Neural cell (in vitro differentiated cells): Measurements from ENCODE around the gene COQ4. TPM values are rescaled to one million over a fixed set of nuclear protein-coding genes. Genes with fewer than 3 reads are reported as not detected.
A peak's percentile ranks its signal among the peaks of the same experiment; 100 is the strongest.
"Not testable (repeated sequence)": the region's sequence is repeated elsewhere in the genome, so short reads cannot be mapped to it uniquely, and the experiment has no call there.

ENCODE experiments used
- H2AFZ ChIP-seq: fragments of 200-600, 300-800 bp; sonication (generic), shearing (Covaris generic); 2 replicates; pipeline ENCODE4 v1.6.0; 2014; ENCODE audit warnings: low read depth, mild to moderate bottlenecking, antibody characterized with exemption, low read length, moderate library complexity
- H3F3A ChIP-seq: fragments of 200-600 bp; shearing (Covaris generic); 2 replicates; pipeline ENCODE4 v1.6.1; 2016; ENCODE audit warnings: mild to moderate bottlenecking, moderate library complexity, mixed read lengths, antibody characterized with exemption, low read length; ENCODE audit not compliant: insufficient read depth, poor library complexity, severe bottlenecking
- H3K27ac ChIP-seq: fragments of 200-600, 300-800 bp; sonication (generic), shearing (Covaris generic); 2 replicates; pipeline ENCODE4 v1.5.1; 2014; ENCODE audit warnings: mild to moderate bottlenecking, low read length, moderate library complexity
- H3K27me3 ChIP-seq: fragments of 300-800, 200-600 bp; sonication (generic), shearing (Covaris generic); 2 replicates; pipeline ENCODE4 v1.6.0; 2014; ENCODE audit warnings: mild to moderate bottlenecking, low read depth, low read length, moderate library complexity; ENCODE audit not compliant: insufficient read depth
- H3K36me3 ChIP-seq: fragments of 300-800, 200-600 bp; sonication (generic), shearing (Covaris generic); 2 replicates; pipeline ENCODE4 v1.5.1; 2014; ENCODE audit warnings: mild to moderate bottlenecking, antibody characterized with exemption, low read length, moderate library complexity; ENCODE audit not compliant: insufficient read depth
- H3K4me2 ChIP-seq: fragments of 300-800, 200-600 bp; sonication (generic), shearing (Covaris generic); 2 replicates; pipeline ENCODE4 v1.6.0; 2014; ENCODE audit warnings: mild to moderate bottlenecking, low read length
- H3K4me3 ChIP-seq: fragments of 300-800, 200-600 bp; sonication (generic), shearing (Covaris generic); 2 replicates; pipeline ENCODE4 v1.5.1; 2014; ENCODE audit warnings: mild to moderate bottlenecking, low read length, moderate library complexity
- H3K79me2 ChIP-seq: fragments of 200-600 bp; shearing (Covaris generic); replicated peaks from 2 replicates; pipeline ENCODE4 v1.6.0; 2014; ENCODE audit warnings: mild to moderate bottlenecking, low read length, moderate library complexity; ENCODE audit not compliant: insufficient read depth
- H3K9ac ChIP-seq: fragments of 300-800, 200-600 bp; sonication (generic), shearing (Covaris generic); 2 replicates; pipeline ENCODE4 v1.6.1; 2016; ENCODE audit warnings: mild to moderate bottlenecking, low read length, mixed read lengths
- H3K9me2 ChIP-seq: fragments of 200-600 bp; shearing (Covaris generic); 2 replicates; pipeline ENCODE4 v1.6.1; 2016; ENCODE audit warnings: mild to moderate bottlenecking, low read length, mixed read lengths; ENCODE audit not compliant: insufficient read depth
- H3K9me3 ChIP-seq: fragments of 200-600, 300-800 bp; sonication (generic), shearing (Covaris generic); 2 replicates; pipeline ENCODE4 v1.6.1; 2016; ENCODE audit warnings: mild to moderate bottlenecking, mixed run types, low read length, moderate library complexity, mixed read lengths
- H4K20me1 ChIP-seq: fragments of 200-600 bp; shearing (Covaris generic); 2 replicates; pipeline ENCODE4 v1.6.1; 2016; ENCODE audit warnings: mild to moderate bottlenecking, mixed run types; ENCODE audit not compliant: insufficient read depth
- EP300 ChIP-seq: fragments of 450-650 bp; conservative IDR thresholded peaks from 2 replicates; pipeline ENCODE4 v1.6.1; 2014; ENCODE audit warnings: antibody characterized with exemption, mild to moderate bottlenecking, moderate library complexity; ENCODE audit not compliant: poor library complexity, severe bottlenecking
- EZH2 ChIP-seq: fragments of 200-600, 300-800 bp; shearing (Covaris generic), sonication (generic); IDR thresholded peaks from 2 replicates; pipeline ENCODE4 v1.6.1; 2014; ENCODE audit warnings: antibody characterized with exemption, low read length, borderline replicate concordance, mild to moderate bottlenecking; ENCODE audit not compliant: insufficient read depth, poor library complexity, severe bottlenecking
- MXI1 ChIP-seq: fragments of 450-650 bp; conservative IDR thresholded peaks from 2 replicates; pipeline ENCODE4 v1.6.1; 2014; ENCODE audit warnings: antibody characterized with exemption, mild to moderate bottlenecking; ENCODE audit not compliant: poor library complexity, severe bottlenecking
- POLR2AphosphoS5 ChIP-seq: IDR thresholded peaks from 2 replicates; pipeline ENCODE4 v1.6.1; 2012
- RAD21 ChIP-seq: fragments of 450-650 bp; conservative IDR thresholded peaks from 2 replicates; pipeline ENCODE4 v1.6.1; 2014; ENCODE audit warnings: antibody characterized with exemption, mild to moderate bottlenecking, moderate library complexity
- TAF1 ChIP-seq: IDR thresholded peaks from 2 replicates; pipeline ENCODE4 v1.6.1; 2012; ENCODE audit warnings: low read depth
- polyA plus RNA-seq: library from polyadenylated mRNA; depleted of rRNA; stranded (reverse); fragments of >200 nt; gene quantifications from 2 replicates; pipeline ENCODE4 v1.2.3, GENCODE V29; 2014
- TF ChIP-seq, protein P1 (sequence below): fragments of 450-650 bp; IDR thresholded peaks from 2 replicates; pipeline ENCODE4 v1.5.1; 2014; ENCODE audit warnings: antibody characterized with exemption, mild to moderate bottlenecking, moderate library complexity; ENCODE audit not compliant: poor library complexity, severe bottlenecking

COQ4 gene
- polyA plus RNA-seq, 1 donor from 2014 or later, result 108 TPM

DNA sequence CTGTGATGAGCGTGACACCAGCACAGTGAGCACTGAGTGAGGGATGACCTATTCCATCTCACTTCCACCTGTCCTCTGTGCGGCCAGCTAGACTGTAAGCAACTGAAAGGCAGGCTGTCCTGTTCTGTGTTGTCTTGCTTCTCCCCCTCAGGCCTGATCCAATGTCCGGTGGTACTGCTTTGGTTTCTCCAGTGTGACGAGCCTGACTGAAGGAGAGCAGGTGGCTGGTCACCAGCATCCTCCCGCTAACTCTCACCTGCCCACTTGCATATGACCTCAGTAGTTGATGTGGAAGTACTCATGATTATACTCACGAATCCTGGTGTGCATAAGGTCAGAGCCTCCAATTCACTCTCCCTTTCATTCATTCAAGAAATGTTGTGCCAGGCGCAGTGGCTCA lies 15.3 kb downstream of the COQ4 start:
- H3K9me2 ChIP-seq, result no peaks in the 10 kb centered on the region
- no peak for TF ChIP-seq POLR2AphosphoS5
- no peaks in the 10 kb centered on the region for H3F3A ChIP-seq
- no peak overlapping the region for H2AFZ ChIP-seq
- H3K27me3 ChIP-seq, result no peaks in the 10 kb centered on the region
- H3K9ac ChIP-seq, result no peak overlapping the region
- no peaks in the 10 kb centered on the region for H3K79me2 ChIP-seq
- no peaks in the 10 kb centered on the region for H4K20me1 ChIP-seq
- H3K27ac ChIP-seq, result no peak overlapping the region
- H3K4me3 ChIP-seq, result no peak overlapping the region
- H3K9me3 ChIP-seq, result no peaks in the 10 kb centered on the region
- no peak overlapping the region for H3K4me2 ChIP-seq
- no peaks in the 10 kb centered on the region for H3K36me3 ChIP-seq

DNA sequence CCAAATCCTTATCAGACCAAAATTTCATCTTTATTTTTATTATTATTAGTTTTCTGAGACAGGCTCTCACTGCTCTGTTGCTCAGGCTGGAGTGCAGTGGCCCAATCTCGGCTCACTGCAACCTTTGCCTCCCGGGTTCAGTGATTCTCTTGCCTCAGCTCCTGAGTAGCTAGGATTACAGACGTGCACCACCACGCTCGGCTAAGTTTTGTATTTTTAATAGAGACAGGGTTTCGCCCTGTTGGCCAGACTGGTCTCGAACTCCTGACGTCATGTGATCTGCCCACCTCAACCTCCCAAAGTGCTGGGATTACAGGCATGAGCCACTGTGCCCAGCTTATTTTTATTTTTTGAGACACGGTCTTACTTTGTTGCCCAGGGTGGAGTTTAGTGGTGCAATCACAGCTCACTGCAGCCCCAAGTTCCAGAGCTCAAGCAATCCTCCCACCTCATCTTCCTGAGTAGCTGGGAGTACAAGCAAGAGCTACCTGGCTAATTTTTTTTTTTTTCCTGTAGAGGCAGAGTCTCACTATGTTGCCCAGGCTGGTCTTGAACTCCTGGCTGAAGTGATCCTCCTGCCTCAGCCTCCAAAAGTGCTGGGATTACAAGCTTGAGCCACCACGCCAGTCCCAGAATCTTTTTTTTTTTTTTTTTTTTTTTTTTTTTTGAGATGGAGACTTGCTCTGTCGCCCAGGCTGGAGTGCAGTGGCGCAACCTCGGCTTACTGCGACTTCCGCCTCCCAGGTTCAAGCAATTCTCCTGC lies 16.4 kb downstream of the COQ4 start:
- H3K9ac ChIP-seq, H3K79me2 ChIP-seq, H3K9me2 ChIP-seq, H3K27me3 ChIP-seq, H3F3A ChIP-seq, H3K36me3 ChIP-seq, H3K27ac ChIP-seq, H4K20me1 ChIP-seq, H3K9me3 ChIP-seq, H3K4me3 ChIP-seq, H3K4me2 ChIP-seq, H2AFZ ChIP-seq: not testable (repeated sequence)

DNA sequence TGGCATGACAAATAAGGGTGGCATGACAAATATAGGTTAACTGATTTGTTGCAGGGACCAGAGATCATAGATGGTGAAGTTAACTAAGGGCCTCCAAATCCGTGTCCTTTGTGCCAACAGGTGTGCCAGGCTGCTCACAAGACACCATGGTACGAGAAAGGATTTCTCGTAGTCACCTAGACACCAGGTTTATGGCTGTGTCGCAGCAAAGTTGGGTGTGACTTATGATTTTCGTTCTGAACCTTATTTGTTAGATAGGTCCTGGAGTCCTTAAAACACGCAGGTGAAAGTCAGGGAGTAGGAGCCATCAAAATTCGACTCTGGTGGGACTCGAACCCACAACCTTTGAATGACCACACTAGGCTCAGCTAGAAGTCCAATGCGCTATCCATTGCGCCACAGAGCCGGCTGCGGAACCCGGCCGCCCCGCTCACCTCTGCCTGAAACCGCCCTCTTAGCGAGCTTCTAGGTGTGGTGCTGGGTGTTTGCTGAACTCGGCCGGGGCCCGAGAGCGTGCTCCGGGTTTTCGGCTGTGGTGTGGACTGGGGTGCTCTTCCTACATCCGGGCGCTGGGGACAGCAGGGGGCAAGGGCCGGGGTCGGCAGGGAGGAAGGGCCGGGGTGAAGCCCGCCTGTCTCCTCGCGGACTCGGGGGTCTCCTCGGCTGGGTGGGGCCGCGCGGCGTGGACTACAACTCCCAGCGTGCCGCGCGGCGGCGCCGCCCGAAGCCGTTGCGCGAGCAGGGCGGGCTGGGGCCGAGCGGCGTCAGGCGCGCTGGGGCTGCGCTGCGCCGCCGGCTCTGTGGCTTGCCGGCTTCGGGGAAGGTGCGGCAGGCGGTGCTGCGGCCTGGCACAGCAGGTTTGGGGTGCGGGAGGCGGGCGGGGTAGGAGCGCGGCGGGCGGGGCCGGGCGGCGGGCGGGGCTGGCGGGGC lies 17.4 kb downstream of the COQ4 start, which contains the start of gene SLC27A4:
TSS of gene SLC27A4 (plus strand) at position 767 of the 930 bp plus-strand sequence. CDS start 2,606 bp downstream, outside the sequence.
- Histone ChIP-seq H3K79me2 (no peaks in the 10 kb centered on the region), H3K4me2 (peak within 1 kb of the TSS; percentile 84), H3K9me3 (no peaks in the 10 kb centered on the region), H4K20me1 (no peaks in the 10 kb centered on the region), H3K9ac (peak within 1 kb of the TSS; percentile 67), H3F3A (no peaks in the 10 kb centered on the region), H2AFZ (peak within 1 kb of the TSS; percentile 60), H3K9me2 (no peaks in the 10 kb centered on the region), H3K27me3 (no peaks in the 10 kb centered on the region), H3K36me3 (no peaks in the 10 kb centered on the region), H3K27ac (peak within 1 kb of the TSS; percentile 8), H3K4me3 (peak within 1 kb of the TSS; percentile 94)
- TF ChIP-seq RAD21 (no peak), POLR2AphosphoS5 (peak; percentile 34), TAF1 (no peak), EZH2 (no peak), MXI1 (peak; percentile 79), EP300 (no peak)
- TF ChIP-seq, protein P1, sequence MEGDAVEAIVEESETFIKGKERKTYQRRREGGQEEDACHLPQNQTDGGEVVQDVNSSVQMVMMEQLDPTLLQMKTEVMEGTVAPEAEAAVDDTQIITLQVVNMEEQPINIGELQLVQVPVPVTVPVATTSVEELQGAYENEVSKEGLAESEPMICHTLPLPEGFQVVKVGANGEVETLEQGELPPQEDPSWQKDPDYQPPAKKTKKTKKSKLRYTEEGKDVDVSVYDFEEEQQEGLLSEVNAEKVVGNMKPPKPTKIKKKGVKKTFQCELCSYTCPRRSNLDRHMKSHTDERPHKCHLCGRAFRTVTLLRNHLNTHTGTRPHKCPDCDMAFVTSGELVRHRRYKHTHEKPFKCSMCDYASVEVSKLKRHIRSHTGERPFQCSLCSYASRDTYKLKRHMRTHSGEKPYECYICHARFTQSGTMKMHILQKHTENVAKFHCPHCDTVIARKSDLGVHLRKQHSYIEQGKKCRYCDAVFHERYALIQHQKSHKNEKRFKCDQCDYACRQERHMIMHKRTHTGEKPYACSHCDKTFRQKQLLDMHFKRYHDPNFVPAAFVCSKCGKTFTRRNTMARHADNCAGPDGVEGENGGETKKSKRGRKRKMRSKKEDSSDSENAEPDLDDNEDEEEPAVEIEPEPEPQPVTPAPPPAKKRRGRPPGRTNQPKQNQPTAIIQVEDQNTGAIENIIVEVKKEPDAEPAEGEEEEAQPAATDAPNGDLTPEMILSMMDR, result no peak
